KBM-7 (cell line): Measurements from ENCODE around the gene GFRA1.
"Not testable (repeated sequence)": the region's sequence is repeated elsewhere in the genome, so short reads cannot be mapped to it uniquely, and the experiment has no call there.

Experiments used
- DNase-seq: peaks from one replicate; pipeline ENCODE4 v3.0.0-alpha.2; 2015
- in situ Hi-C: fragments of 300-500 bp; cut with MboI; formaldehyde crosslinking; loops from 2 replicates; pipeline ENCODE4 v1.14.3; 2020; ENCODE audit warnings: low sequenced_read_pairs, low pct_unique_long_range_greater_than_20kb, mixed read lengths

The GFRA1 gene

GRCh38 chr10:116056445-116057293, 216.3 kb downstream of the GFRA1 start:
- in situ Hi-C loops = no loop called here
- DNase-seq = no peak

GRCh38 chr10:116055917-116056252, 217.1 kb downstream of the GFRA1 start:
- in situ Hi-C loops = no loop called here
- no peak for DNase-seq

DNA sequence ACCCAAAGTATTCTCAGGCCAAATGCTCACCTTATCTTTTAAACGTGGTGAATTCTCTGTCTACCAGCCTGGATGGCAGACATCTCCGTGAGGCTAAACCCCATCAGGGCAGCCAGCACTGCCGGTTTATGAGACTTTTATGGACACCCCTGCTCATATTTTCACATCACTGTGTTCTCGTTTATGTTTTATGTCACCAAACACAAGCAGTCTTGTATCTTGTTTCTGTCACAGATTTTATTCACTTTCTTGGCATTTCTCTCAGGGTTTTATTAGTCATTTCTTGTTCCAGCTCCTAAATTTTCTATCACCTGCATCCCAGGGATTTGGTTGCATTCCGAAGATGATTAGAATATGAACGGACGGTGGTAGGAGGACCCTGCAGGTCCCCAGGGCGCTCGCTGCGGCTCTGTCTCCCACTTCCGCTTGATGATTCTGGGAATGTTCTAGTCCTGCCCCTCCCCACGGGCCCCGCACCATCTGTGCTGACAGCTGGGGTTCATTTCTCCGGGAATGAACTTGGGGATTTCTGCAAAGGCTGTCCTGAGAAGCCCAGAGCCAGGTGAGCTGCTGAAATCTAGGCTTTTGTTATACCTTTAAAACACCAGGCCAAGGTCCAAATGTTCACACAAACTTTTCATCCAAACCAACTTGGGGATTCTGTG, 217.6 kb downstream of the GFRA1 start:
- in situ Hi-C loops = no loop called here
- DNase-seq = no peak

- DNase-seq = no peak
- in situ Hi-C loops = no loop called here
These were observed 219.1 kb downstream of the GFRA1 start for GRCh38 chr10:116053910-116054309.

GRCh38 chr10:116053009-116053730, 219.8 kb downstream of the GFRA1 start:
- DNase-seq, in situ Hi-C loops: not testable (repeated sequence)

GRCh38 chr10:116052522-116052921, 220.5 kb downstream of the GFRA1 start:
- DNase-seq, in situ Hi-C loops: not testable (repeated sequence)

DNA sequence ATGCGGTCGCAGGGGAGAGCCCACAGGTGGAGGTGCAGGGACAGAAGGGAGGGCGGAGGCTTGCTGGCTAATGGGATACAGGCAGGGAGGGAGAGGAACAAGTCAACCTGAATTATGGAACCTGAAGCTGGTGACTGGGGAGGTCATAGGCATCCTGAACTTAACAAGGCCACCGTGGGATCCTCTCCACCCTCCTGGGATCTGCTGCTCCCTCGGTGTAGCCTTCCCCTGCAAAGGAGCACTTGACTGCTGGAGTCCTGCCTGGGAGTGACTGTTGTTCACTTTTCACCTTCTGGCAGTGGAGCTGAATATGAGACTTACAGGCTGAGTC, 223.1 kb downstream of the GFRA1 start:
- DNase-seq = no peak
- in situ Hi-C loops = no loop called here

- DNase-seq = no peak
- in situ Hi-C loops = no loop called here
These were observed 223.6 kb downstream of the GFRA1 start for GRCh38 chr10:116049158-116049973.

DNA sequence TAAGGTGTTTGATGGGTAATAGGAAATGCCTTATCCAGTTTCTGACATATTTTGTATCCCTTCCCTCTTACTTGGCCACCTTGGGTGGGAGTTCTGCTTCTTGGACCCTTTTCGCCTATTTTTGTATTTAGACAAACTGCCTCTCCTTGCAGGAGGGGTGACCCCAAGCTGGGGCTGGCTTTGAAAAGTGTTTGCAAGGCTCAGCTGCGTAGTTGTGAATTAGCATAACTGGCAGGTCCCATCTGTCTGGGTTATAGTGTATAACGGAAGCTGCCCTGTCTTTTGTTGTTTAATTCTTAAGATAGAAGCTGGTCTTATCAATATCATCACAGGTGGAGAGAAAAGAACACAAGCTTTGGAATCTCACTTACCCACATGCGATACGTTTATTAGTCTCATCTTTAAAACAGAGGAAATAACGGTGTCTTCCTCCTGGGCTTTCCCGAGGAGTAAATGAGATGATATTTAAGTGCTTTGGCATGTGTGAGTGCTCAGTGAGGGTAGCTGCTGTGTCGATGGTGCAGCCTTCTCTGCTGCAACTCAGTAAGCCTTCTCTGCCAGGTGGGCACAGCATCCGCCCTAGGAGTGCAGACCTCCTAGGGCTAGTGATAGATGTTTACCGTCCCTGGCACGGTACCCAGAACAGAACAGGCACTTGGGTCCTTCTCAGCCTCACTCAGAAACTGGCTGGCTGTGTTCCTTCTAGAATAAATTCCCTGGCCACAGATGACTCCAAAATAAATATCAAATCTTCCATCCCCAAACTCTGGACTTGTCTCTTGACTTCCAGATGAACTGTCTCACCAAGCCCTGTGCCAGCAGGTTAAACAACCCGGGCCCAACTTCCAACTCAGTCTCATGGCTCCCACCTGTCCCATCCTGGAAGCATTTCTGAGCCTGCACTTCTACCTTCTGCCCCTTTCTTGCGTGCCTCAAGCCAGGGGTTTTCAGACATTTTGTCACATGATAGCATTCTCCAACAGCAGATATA, 227.3 kb downstream of the GFRA1 start:
- in situ Hi-C loops = no loop called here
- no peak for DNase-seq

- in situ Hi-C loops = no loop called here
- DNase-seq = no peak
These were observed 228.2 kb downstream of the GFRA1 start for GRCh38 chr10:116044801-116045248.

GRCh38 chr10:116043861-116044260, 229.1 kb downstream of the GFRA1 start:
- in situ Hi-C loops = no loop called here
- DNase-seq = no peak

GRCh38 chr10:116043304-116043703, 229.7 kb downstream of the GFRA1 start:
- in situ Hi-C loops = no loop called here
- no peak for DNase-seq

DNA sequence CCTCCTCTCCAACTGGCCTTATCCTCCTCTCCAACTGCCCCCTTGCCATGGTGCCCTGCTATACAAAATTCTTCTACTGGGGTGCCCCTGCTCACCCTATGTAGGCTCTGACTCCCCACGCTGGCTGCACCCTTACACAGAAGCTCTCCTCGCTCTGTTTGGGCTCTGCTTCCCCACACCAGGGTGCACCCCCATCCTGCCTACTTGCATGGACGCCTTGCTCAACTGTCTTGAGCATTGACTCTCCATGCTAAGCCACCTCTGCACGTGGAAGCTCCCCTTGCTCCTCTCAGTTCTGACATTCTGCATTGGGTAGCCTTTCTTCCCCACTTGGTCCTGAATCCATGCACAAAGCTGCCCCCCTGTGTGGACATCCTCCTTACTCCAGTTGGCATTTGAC, 231.1 kb downstream of the GFRA1 start:
- DNase-seq = no peak
- in situ Hi-C loops = no loop called here

DNA sequence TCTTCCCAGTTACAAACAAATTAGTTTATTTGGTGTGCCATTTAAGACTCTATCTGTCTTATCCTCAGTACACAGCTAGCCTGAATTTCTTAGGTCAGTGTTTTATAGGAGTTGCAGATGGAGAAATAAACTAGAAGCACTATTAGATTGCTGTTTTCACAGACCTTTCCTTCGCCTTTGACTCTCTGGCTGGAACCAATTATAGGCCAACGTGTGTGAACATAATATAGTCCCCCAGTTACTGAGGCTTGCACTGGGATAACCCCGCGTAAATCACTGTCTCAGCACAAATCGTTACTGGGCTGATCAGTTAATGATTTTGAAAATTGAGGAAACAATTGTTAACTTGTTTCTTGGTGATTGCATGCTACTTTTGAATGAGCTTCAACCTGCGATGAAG, 233.4 kb downstream of the GFRA1 start:
- in situ Hi-C loops = no loop called here
- DNase-seq = no peak

DNA sequence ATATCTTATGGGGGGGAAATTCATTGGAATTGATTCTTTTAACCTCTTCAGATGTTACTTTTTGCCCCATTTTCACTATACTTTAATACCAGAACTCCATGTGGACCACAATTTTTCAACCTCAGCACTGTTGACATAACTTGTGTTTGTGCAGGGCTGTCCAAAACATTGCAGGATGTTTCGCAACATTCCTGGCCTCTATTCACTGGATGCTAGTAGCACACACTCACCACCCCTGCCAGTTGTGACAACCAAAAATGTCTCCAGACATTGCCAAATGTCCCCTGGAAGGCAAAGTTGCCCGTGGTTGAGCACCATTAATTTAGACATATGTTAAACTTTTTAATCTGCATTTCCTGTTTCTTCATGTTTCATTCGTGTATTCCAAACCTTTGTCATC, 234.7 kb downstream of the GFRA1 start:
- in situ Hi-C loops = no loop called here
- no peak for DNase-seq

- DNase-seq, in situ Hi-C loops: not testable (repeated sequence)
These were observed 237.6 kb downstream of the GFRA1 start for GRCh38 chr10:116035406-116035805.

DNA sequence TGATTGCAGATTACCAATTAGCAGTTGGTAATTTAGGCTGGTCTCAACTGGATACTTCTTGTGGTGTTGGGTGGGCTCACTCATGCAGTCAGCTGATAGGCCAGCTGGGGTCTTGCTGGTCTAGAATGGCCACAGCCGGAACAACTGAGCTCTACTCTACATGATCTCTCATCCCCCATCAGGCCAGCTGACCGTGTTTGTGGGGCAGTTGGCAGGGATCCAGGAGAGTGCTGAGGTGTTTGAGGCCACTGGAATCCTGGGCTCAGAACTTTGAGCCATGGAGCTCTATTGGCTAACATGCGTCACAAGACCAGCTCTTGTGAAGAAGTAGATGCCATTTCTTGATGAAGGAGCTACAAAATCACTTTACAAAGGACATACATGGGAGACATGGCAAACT, 242.4 kb downstream of the GFRA1 start:
- in situ Hi-C loops = no loop called here

GRCh38 chr10:116029826-116030225, 243.2 kb downstream of the GFRA1 start:
- in situ Hi-C loops = no loop called here
- DNase-seq = no peak

More for the DNA sequence above, 242.4 kb downstream of the GFRA1 start:
- no peak for DNase-seq
